ENCODE data around the gene EDN3.

Gene EDN3

DNA sequence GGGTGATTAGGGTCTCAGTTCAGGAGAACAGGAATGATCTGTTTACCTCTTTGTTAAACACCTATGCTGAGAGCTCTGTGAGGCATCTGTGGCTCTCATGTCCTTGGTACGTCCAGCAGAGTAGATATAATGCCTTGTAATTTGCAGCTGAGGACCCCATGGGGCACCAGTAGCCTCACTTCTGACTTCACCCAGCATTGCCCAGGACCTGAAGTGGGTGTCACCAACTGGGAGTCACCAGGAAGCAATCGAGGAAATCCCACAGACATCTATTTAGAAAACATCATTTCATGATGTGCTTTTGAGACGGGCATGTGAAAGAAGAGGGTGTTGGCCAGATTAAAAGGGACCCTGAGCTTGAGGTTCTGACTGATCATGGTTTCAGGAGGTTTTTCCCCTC, 8.8 kb downstream of the EDN3 start:
- Histone ChIP-seq H3K9ac (ENCODE audit: low read depth, low read length) (no peak overlapping the region), H3K36me3 (ENCODE audit: control insufficient read depth, insufficient read depth, low read length) (no peaks in the 10 kb centered on the region), H3K4me1 (ENCODE audit: control insufficient read depth, insufficient read depth, low read length) (no peaks in the 10 kb centered on the region), H3K27me3 (ENCODE audit: control insufficient read depth, insufficient read depth, low read length) (peaks cover 4% of the 10 kb centered on the region), H3K4me3 (ENCODE audit: low read depth, low read length) (no peak overlapping the region), H3K9me3 (ENCODE audit: control insufficient read depth, insufficient read depth, low read length) (no peaks in the 10 kb centered on the region)

GRCh38 chr20:59314997-59315396, 14.6 kb downstream of the EDN3 start:
- H3K4me1 ChIP-seq (ENCODE audit: control insufficient read depth, insufficient read depth, low read length) = peaks cover 5% of the 10 kb centered on the region
- H3K27me3 ChIP-seq (ENCODE audit: control insufficient read depth, insufficient read depth, low read length) = no peaks in the 10 kb centered on the region
- H3K9ac ChIP-seq (ENCODE audit: low read depth, low read length) = no peak overlapping the region
- no peak overlapping the region for H3K4me3 ChIP-seq (ENCODE audit: low read depth, low read length)
- H3K9me3 ChIP-seq (ENCODE audit: control insufficient read depth, insufficient read depth, low read length) = no peaks in the 10 kb centered on the region
- no peaks in the 10 kb centered on the region for H3K36me3 ChIP-seq (ENCODE audit: control insufficient read depth, insufficient read depth, low read length)

GRCh38 chr20:59316911-59317731, 16.7 kb downstream of the EDN3 start:
- no peak overlapping the region for H3K4me3 ChIP-seq (ENCODE audit: low read depth, low read length)
- no peak overlapping the region for H3K9ac ChIP-seq (ENCODE audit: low read depth, low read length)
- no peaks in the 10 kb centered on the region for H3K9me3 ChIP-seq (ENCODE audit: control insufficient read depth, insufficient read depth, low read length)
- no peaks in the 10 kb centered on the region for H3K27me3 ChIP-seq (ENCODE audit: control insufficient read depth, insufficient read depth, low read length)
- peaks cover 5% of the 10 kb centered on the region for H3K4me1 ChIP-seq (ENCODE audit: control insufficient read depth, insufficient read depth, low read length)
- H3K36me3 ChIP-seq (ENCODE audit: control insufficient read depth, insufficient read depth, low read length) = no peaks in the 10 kb centered on the region

- Histone ChIP-seq H3K9ac (ENCODE audit: low read depth, low read length) (no peak overlapping the region), H3K4me1 (ENCODE audit: control insufficient read depth, insufficient read depth, low read length) (peaks cover 5% of the 10 kb centered on the region), H3K27me3 (ENCODE audit: control insufficient read depth, insufficient read depth, low read length) (no peaks in the 10 kb centered on the region), H3K9me3 (ENCODE audit: control insufficient read depth, insufficient read depth, low read length) (no peaks in the 10 kb centered on the region), H3K36me3 (ENCODE audit: control insufficient read depth, insufficient read depth, low read length) (no peaks in the 10 kb centered on the region), H3K4me3 (ENCODE audit: low read depth, low read length) (no peak overlapping the region)
Observed at GRCh38 chr20:59318201-59318790, 17.9 kb downstream of the EDN3 start.

GRCh38 chr20:59318803-59319202, 18.4 kb downstream of the EDN3 start:
- H3K9ac ChIP-seq (ENCODE audit: low read depth, low read length) = no peak overlapping the region

DNA sequence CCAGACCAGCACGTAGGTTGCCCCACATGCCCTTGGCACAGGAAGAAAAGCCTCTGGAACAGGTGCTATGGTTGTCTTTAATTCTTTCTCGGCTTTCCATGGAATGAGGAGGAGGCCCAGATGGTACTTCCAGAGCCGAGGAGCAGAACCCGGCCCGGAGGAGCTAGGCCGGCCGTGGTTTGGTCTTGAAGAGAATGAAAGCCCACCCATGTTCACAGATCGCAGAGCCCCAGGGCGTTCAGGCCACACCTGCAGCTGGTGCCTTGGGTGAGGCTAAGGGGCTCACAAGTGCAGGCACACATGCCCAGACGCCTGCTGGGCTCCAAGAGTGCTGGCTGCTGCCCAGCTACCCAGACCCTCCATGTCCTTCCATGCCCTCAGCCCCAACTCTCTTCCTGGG, 20.0 kb downstream of the EDN3 start:
- H3K4me3 ChIP-seq (ENCODE audit: low read depth, low read length) = no peak overlapping the region
- H3K27me3 ChIP-seq (ENCODE audit: control insufficient read depth, insufficient read depth, low read length) = no peaks in the 10 kb centered on the region
- peaks cover 5% of the 10 kb centered on the region for H3K4me1 ChIP-seq (ENCODE audit: control insufficient read depth, insufficient read depth, low read length)
- H3K9me3 ChIP-seq (ENCODE audit: control insufficient read depth, insufficient read depth, low read length) = no peaks in the 10 kb centered on the region
- H3K9ac ChIP-seq (ENCODE audit: low read depth, low read length) = no peak overlapping the region
- H3K36me3 ChIP-seq (ENCODE audit: control insufficient read depth, insufficient read depth, low read length) = no peaks in the 10 kb centered on the region

More at GRCh38 chr20:59318803-59319202, 18.4 kb downstream of the EDN3 start:
- Histone ChIP-seq H3K36me3 (ENCODE audit: control insufficient read depth, insufficient read depth, low read length) (no peaks in the 10 kb centered on the region), H3K4me1 (ENCODE audit: control insufficient read depth, insufficient read depth, low read length) (peaks cover 5% of the 10 kb centered on the region), H3K9me3 (ENCODE audit: control insufficient read depth, insufficient read depth, low read length) (no peaks in the 10 kb centered on the region), H3K27me3 (ENCODE audit: control insufficient read depth, insufficient read depth, low read length) (no peaks in the 10 kb centered on the region), H3K4me3 (ENCODE audit: low read depth, low read length) (no peak overlapping the region)

DNA sequence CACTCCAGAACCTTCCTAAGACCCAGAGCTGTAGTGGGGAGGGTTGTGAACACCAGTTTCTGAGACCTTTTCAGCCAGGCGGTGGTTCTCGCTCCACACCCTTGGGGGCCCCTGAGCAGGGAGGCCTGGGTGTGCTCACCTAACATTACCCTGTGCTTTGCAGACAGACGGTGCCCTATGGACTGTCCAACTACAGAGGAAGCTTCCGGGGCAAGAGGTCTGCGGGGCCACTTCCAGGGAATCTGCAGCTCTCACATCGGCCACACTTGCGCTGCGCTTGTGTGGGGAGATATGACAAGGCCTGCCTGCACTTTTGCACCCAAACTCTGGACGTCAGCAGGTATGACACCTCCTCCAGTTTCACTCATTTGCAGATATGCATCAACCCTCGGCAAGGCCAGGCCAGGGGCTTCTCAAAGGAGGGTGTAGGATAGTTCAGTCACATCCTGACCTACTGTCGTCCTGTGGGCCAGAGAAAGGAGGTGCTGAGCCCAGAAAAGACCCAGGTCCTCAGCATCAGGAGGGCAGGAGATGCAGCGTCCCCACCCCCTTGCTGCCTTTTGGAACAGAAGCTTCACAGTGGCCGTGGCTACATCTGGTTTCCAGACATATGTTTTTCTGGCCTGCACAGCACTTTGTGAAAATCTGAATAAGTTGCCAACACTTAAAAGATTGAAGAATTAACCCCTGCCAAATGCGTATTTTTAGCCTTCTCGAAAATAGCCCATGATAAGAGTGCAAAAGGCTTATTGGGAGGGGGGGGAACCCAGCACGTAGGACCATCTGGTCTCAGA, 20.6 kb downstream of the EDN3 start:
- no peaks in the 10 kb centered on the region for H3K9me3 ChIP-seq (ENCODE audit: control insufficient read depth, insufficient read depth, low read length)
- no peak overlapping the region for H3K9ac ChIP-seq (ENCODE audit: low read depth, low read length)
- no peaks in the 10 kb centered on the region for H3K36me3 ChIP-seq (ENCODE audit: control insufficient read depth, insufficient read depth, low read length)
- H3K4me1 ChIP-seq (ENCODE audit: control insufficient read depth, insufficient read depth, low read length) = peaks cover 5% of the 10 kb centered on the region
- no peak overlapping the region for H3K4me3 ChIP-seq (ENCODE audit: low read depth, low read length)
- H3K27me3 ChIP-seq (ENCODE audit: control insufficient read depth, insufficient read depth, low read length) = no peaks in the 10 kb centered on the region

DNA sequence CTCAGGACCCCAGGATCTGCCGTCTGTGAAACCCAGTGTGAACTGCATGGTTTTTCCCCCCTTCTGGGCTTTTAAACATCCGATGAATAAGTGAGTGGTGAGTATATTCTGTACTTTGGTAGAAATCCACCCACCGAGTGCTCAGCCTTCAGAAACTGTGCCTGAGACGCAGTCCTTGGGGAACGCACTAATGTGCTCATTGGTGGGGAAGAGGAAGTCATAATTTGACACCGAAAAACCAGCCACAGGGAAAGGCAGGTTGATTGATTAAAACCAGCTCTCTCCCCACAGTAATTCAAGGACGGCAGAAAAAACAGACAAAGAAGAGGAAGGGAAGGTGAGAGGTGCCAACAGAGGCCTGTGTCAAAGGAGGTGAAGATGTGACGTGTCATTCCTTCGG, 21.7 kb downstream of the EDN3 start:
- Histone ChIP-seq H3K4me1 (ENCODE audit: control insufficient read depth, insufficient read depth, low read length) (peaks cover 5% of the 10 kb centered on the region), H3K9ac (ENCODE audit: low read depth, low read length) (no peak overlapping the region), H3K36me3 (ENCODE audit: control insufficient read depth, insufficient read depth, low read length) (no peaks in the 10 kb centered on the region), H3K4me3 (ENCODE audit: low read depth, low read length) (no peak overlapping the region), H3K27me3 (ENCODE audit: control insufficient read depth, insufficient read depth, low read length) (no peaks in the 10 kb centered on the region), H3K9me3 (ENCODE audit: control insufficient read depth, insufficient read depth, low read length) (no peaks in the 10 kb centered on the region)

- Histone ChIP-seq H3K9ac (ENCODE audit: low read depth, low read length) (no peak overlapping the region), H3K27me3 (ENCODE audit: control insufficient read depth, insufficient read depth, low read length) (no peaks in the 10 kb centered on the region), H3K36me3 (ENCODE audit: control insufficient read depth, insufficient read depth, low read length) (no peaks in the 10 kb centered on the region), H3K4me3 (ENCODE audit: low read depth, low read length) (no peak overlapping the region), H3K9me3 (ENCODE audit: control insufficient read depth, insufficient read depth, low read length) (no peaks in the 10 kb centered on the region), H3K4me1 (ENCODE audit: control insufficient read depth, insufficient read depth, low read length) (peaks cover 5% of the 10 kb centered on the region)
Observed at GRCh38 chr20:59322585-59323454, 22.4 kb downstream of the EDN3 start.

DNA sequence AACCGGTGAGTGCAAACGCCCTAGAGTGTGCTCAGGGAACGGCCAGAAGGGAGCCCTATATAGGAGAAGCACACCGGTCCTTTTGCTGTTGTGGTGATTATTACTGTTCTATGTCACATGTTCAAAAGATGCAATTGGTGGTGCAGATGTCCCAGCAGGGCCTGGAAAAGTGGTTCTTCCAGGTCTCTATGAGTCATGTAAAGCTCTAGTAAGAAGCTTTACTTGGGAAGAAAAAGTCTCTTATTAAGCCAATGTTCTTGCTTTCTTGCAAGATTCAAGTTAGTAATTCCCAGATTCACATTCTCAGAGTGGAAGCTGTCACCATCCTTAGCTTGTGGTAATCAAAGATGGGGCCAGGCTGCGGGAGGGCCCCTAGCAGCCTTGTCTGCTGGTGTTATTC, 23.3 kb downstream of the EDN3 start:
- Histone ChIP-seq H3K4me1 (ENCODE audit: control insufficient read depth, insufficient read depth, low read length) (peaks cover 2% of the 10 kb centered on the region), H3K36me3 (ENCODE audit: control insufficient read depth, insufficient read depth, low read length) (no peaks in the 10 kb centered on the region), H3K4me3 (ENCODE audit: low read depth, low read length) (no peak overlapping the region), H3K9ac (ENCODE audit: low read depth, low read length) (no peak overlapping the region), H3K9me3 (ENCODE audit: control insufficient read depth, insufficient read depth, low read length) (no peaks in the 10 kb centered on the region), H3K27me3 (ENCODE audit: control insufficient read depth, insufficient read depth, low read length) (no peaks in the 10 kb centered on the region)

DNA sequence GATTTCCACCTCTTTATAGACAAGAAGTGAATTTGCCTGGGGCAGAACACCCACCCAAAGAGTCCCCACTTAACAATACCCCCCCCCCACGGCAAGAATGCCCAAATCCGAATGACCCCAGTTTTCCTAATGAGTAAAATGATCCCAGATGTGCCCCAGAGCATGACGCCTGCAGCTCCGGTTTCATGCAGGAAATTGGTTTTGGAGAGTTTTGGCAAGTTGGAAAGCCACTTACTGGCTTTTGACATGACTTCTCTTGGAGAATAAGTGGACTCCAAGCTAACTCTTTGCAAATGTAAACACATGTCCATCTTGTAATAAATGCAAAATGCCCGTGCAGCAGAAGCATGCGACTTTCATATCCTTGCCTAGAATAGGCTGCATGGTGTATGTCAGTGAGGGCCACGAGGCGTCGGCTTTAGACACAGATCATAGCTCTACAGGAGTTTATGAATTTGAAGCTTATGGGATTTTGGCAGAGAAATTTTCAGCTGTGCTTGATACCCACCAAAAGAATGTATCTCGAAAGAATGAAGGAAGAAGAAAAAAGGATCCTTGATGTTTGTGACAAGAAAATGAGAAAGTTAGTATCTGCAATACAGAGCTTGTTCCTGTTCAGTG, 24.2 kb downstream of the EDN3 start:
- Histone ChIP-seq H3K36me3 (ENCODE audit: control insufficient read depth, insufficient read depth, low read length) (no peaks in the 10 kb centered on the region), H3K9ac (ENCODE audit: low read depth, low read length) (no peak overlapping the region), H3K27me3 (ENCODE audit: control insufficient read depth, insufficient read depth, low read length) (no peaks in the 10 kb centered on the region), H3K9me3 (ENCODE audit: control insufficient read depth, insufficient read depth, low read length) (no peaks in the 10 kb centered on the region), H3K4me3 (ENCODE audit: low read depth, low read length) (no peak overlapping the region), H3K4me1 (ENCODE audit: control insufficient read depth, insufficient read depth, low read length) (no peaks in the 10 kb centered on the region)

Measured in iPS-15b (cell line).